H1 (cell line): ENCODE data around the gene XAB2. TPM values are rescaled to one million over a fixed set of nuclear protein-coding genes. Genes with fewer than 3 reads are reported as not detected.

ENCODE experiments used
- CTCF ChIA-PET: fragments of 300-600 bp; sonication (Branson Sonifier 250); formaldehyde crosslinking; loops from one replicate; lab custom pipeline; 2021; ENCODE audit not compliant: partially characterized antibody; lab: Charles Lee
- POLR2A ChIA-PET: fragments of 300-600 bp; sonication (Branson Sonifier 250); formaldehyde crosslinking; loops from one replicate; lab custom pipeline; 2021; ENCODE audit warnings: inconsistent platforms; ENCODE audit not compliant: partially characterized antibody; lab: Charles Lee
- DNase-seq, 2 experiments: peaks; one replicate each; pipeline versions ENCODE4 v3.0.0 to v3.0.0-alpha.2; 2010 to 2022; ENCODE audit warnings: low spot score in 2 of 2, low read depth in 1 of 2, mixed read lengths in 1 of 2
- FAIRE-seq: peaks from 2 replicates; lab custom pipeline; 2011; peaks lifted over from hg19 to GRCh38; lab: Jason Lieb, UNC
- H2AFZ ChIP-seq: 2 replicates; pipeline ENCODE4 v1.8.1; 2012; ENCODE audit warnings: low read length, inconsistent platforms
- H2AK5ac ChIP-seq: 2 replicates; pipeline ENCODE4 v1.6.1; 2013; ENCODE audit warnings: low read depth, low read length
- H2BK120ac ChIP-seq: replicated peaks from 2 replicates; pipeline ENCODE3; 2013; ENCODE audit warnings: low read depth, low read length, inconsistent platforms
- H2BK12ac ChIP-seq: 2 replicates; pipeline ENCODE4 v1.6.1; 2013; ENCODE audit warnings: low read depth, low read length
- H2BK15ac ChIP-seq: 2 replicates; pipeline ENCODE4 v1.6.1; 2013; ENCODE audit warnings: low read length
- H2BK20ac ChIP-seq: 2 replicates; pipeline ENCODE4 v1.6.1; 2013; ENCODE audit warnings: low read length
- H2BK5ac ChIP-seq: 2 replicates; pipeline ENCODE4 v1.6.1; 2013; ENCODE audit warnings: low read depth, low read length
- H3K14ac ChIP-seq: 2 replicates; pipeline ENCODE4 v1.6.1; 2013; ENCODE audit warnings: inconsistent platforms; ENCODE audit not compliant: insufficient read length
- H3K18ac ChIP-seq: 2 replicates; pipeline ENCODE4 v1.6.1; 2013; ENCODE audit warnings: low read length; ENCODE audit errors: extremely low read depth
- H3K23ac ChIP-seq: 2 replicates; pipeline ENCODE4 v1.6.1; 2013; ENCODE audit warnings: inconsistent platforms; ENCODE audit not compliant: insufficient read length
- H3K23me2 ChIP-seq: 2 replicates; pipeline ENCODE4 v1.6.1; 2013; ENCODE audit warnings: low read depth, low read length
- H3K27ac ChIP-seq: 2 replicates; pipeline ENCODE4 v1.6.1; 2011; ENCODE audit warnings: low read depth, low read length, inconsistent platforms
- H3K27me3 ChIP-seq, 4 experiments: replicated peaks in 1 of 4; 1 replicate in 1 of 4; 2 replicates in 3 of 4; pipeline versions ENCODE4 v1.6.1 to v1.8.1; 2011 to 2013; ENCODE audit warnings: low read length in 3 of 4, mild to moderate bottlenecking in 3 of 4, inconsistent platforms in 2 of 4, mixed read lengths in 2 of 4, moderate library complexity in 1 of 4; ENCODE audit not compliant: control insufficient read depth in 3 of 4, insufficient read depth in 3 of 4; ENCODE audit errors: extremely low read depth in 1 of 4
- H3K36me3 ChIP-seq, 4 experiments: 2 replicates each; pipeline versions ENCODE4 v1.6.1 to v1.8.1; 2011 to 2013; ENCODE audit warnings: mild to moderate bottlenecking in 4 of 4, low read length in 3 of 4, moderate library complexity in 2 of 4, control low read depth in 1 of 4, inconsistent platforms in 1 of 4; ENCODE audit not compliant: insufficient read depth in 4 of 4, control insufficient read depth in 2 of 4
- H3K4ac ChIP-seq: replicated peaks from 2 replicates; pipeline ENCODE3; 2013; ENCODE audit warnings: low read length, low read depth, mixed read lengths, inconsistent platforms; ENCODE audit not compliant: insufficient read length
- H3K4me1 ChIP-seq, 4 experiments: replicated peaks in 1 of 4; 1 replicate in 1 of 4; 2 replicates in 3 of 4; pipeline versions ENCODE4 v1.6.1 to v1.8.1; 2011 to 2013; ENCODE audit warnings: low read length in 3 of 4, inconsistent platforms in 2 of 4, mixed read lengths in 1 of 4; ENCODE audit not compliant: insufficient read depth in 4 of 4, control insufficient read depth in 3 of 4
- H3K4me2 ChIP-seq, 2 experiments: 2 replicates each; pipeline versions ENCODE4 v1.6.1 to v1.8.1; 2011 to 2013; ENCODE audit warnings: low read depth in 2 of 2, low read length in 2 of 2, control low read depth in 1 of 2, inconsistent platforms in 1 of 2, mild to moderate bottlenecking in 1 of 2; ENCODE audit not compliant: insufficient read depth in 1 of 2
- H3K4me3 ChIP-seq, 4 experiments: fragments of 200-600, 300-600 bp in 1 of 4; sonication (generic), shearing (Covaris generic), sonication (Bioruptor Twin) in 1 of 4; 2 replicates each; pipeline versions ENCODE4 v1.5.1 to v1.8.1; 2011 to 2016; ENCODE audit warnings: low read length in 4 of 4, low read depth in 3 of 4, control low read depth in 2 of 4, inconsistent platforms in 2 of 4, mild to moderate bottlenecking in 2 of 4, mixed read lengths in 1 of 4, moderate library complexity in 1 of 4; ENCODE audit not compliant: insufficient read depth in 2 of 4; ENCODE audit errors: extremely low read depth in 1 of 4
- H3K56ac ChIP-seq: replicated peaks from 2 replicates; pipeline ENCODE3; 2013; ENCODE audit warnings: low read depth, mild to moderate bottlenecking, mixed read lengths, low read length, inconsistent platforms; ENCODE audit not compliant: insufficient read length
- H3K79me1 ChIP-seq: 2 replicates; pipeline ENCODE4 v1.6.1; 2013; ENCODE audit warnings: low read depth, low read length, control low read depth
- H3K79me2 ChIP-seq, 2 experiments: 2 replicates each; pipeline versions ENCODE4 v1.6.1 to v1.8.1; 2012 to 2013; ENCODE audit warnings: low read length in 2 of 2, mild to moderate bottlenecking in 2 of 2, inconsistent platforms in 1 of 2; ENCODE audit not compliant: insufficient read depth in 2 of 2, control insufficient read depth in 1 of 2
- H3K9ac ChIP-seq, 4 experiments: replicated peaks in 1 of 4; 1 replicate in 1 of 4; 2 replicates in 3 of 4; pipeline versions ENCODE4 v1.6.1 to v1.8.1; 2011 to 2013; ENCODE audit warnings: low read depth in 3 of 4, low read length in 3 of 4, control low read depth in 2 of 4, mild to moderate bottlenecking in 2 of 4, moderate library complexity in 2 of 4, inconsistent platforms in 1 of 4; ENCODE audit errors: extremely low read depth in 1 of 4
- H3K9me3 ChIP-seq, 2 experiments: 2 replicates each; pipeline versions ENCODE4 v1.6.1 to v1.8.1; 2012 to 2013; ENCODE audit warnings: mild to moderate bottlenecking in 2 of 2, moderate library complexity in 2 of 2, control low read depth in 1 of 2, inconsistent platforms in 1 of 2, low read depth in 1 of 2, low read length in 1 of 2, mixed read lengths in 1 of 2; ENCODE audit not compliant: insufficient read depth in 2 of 2
- H4K20me1 ChIP-seq, 2 experiments: replicated peaks in 1 of 2; 2 replicates each; pipeline versions ENCODE3 to v1.8.1; 2011 to 2013; ENCODE audit warnings: inconsistent platforms in 2 of 2, low read length in 2 of 2, mild to moderate bottlenecking in 1 of 2; ENCODE audit not compliant: insufficient read depth in 2 of 2, control insufficient read depth in 1 of 2
- H4K5ac ChIP-seq: 2 replicates; pipeline ENCODE4 v1.6.1; 2013; ENCODE audit warnings: low read length, low read depth, mixed read lengths, inconsistent platforms; ENCODE audit not compliant: insufficient read length
- H4K8ac ChIP-seq: 2 replicates; pipeline ENCODE4 v1.8.0; 2013; ENCODE audit warnings: mild to moderate bottlenecking, moderate library complexity, low read length, inconsistent platforms; ENCODE audit not compliant: insufficient read depth; ENCODE audit errors: extremely low read depth
- H4K91ac ChIP-seq: replicated peaks from 2 replicates; pipeline ENCODE3; 2013; ENCODE audit warnings: low read length, mixed read lengths, inconsistent platforms; ENCODE audit not compliant: insufficient read length
- CBX5 ChIP-seq: fragments of 300-800, 300-1000 bp; sonication (generic); IDR thresholded peaks from 2 replicates; pipeline ENCODE4 v1.7.1; 2016; ENCODE audit warnings: antibody characterized with exemption, low read length, low read depth
- CBX8 ChIP-seq: fragments of 300-800, 300-1000 bp; sonication (generic); IDR thresholded peaks from 2 replicates; pipeline ENCODE4 v1.7.1; 2016; ENCODE audit warnings: low read depth, low read length, borderline replicate concordance
- CREB1 ChIP-seq: IDR thresholded peaks from 2 replicates; pipeline ENCODE4 v1.6.1; 2012; ENCODE audit warnings: inconsistent platforms
- MAFK ChIP-seq: IDR thresholded peaks from 2 replicates; pipeline ENCODE4 v1.6.1; 2012; ENCODE audit warnings: low read depth, mild to moderate bottlenecking, improper control_type of control experiment, low read length
- NANOG ChIP-seq: IDR thresholded peaks from 2 replicates; pipeline ENCODE4 v1.6.1; 2011; ENCODE audit warnings: low read length, low read depth, mild to moderate bottlenecking, inconsistent platforms; ENCODE audit not compliant: insufficient read depth, poor library complexity, severe bottlenecking
- RFX5 ChIP-seq: IDR thresholded peaks from 2 replicates; pipeline ENCODE4 v1.6.1; 2011; ENCODE audit warnings: low read depth, low read length, improper control_type of control experiment, borderline replicate concordance
- SIRT6 ChIP-seq: IDR thresholded peaks from one replicate; pipeline ENCODE4 v1.7.1; 2012; ENCODE audit warnings: low read length, inconsistent platforms
- SP2 ChIP-seq: IDR thresholded peaks from 2 replicates; pipeline ENCODE4 v1.6.1; 2012; ENCODE audit warnings: mild to moderate bottlenecking, low read length, inconsistent platforms
- SRF ChIP-seq: IDR thresholded peaks from 2 replicates; pipeline ENCODE4 v1.6.1; 2011; ENCODE audit warnings: mild to moderate bottlenecking, low read depth, low read length, moderate library complexity
- WGBS, 2 experiments: shearing (Covaris generic) in 1 of 2; methylation state at CpG; one replicate each; pipeline versions ENCODE4 v1.1.6 to v1.1.7; 2013 to 2015; ENCODE audit warnings: low lambda C conversion rate in 2 of 2, mixed read lengths in 2 of 2, inconsistent platforms in 1 of 2, low coverage in 1 of 2, missing lambda C conversion rate in 1 of 2; ENCODE audit not compliant: insufficient replicate concordance in 2 of 2, insufficient coverage in 1 of 2, insufficient read length in 1 of 2; ENCODE audit errors: extremely low coverage in 1 of 2, missing lambda C conversion rate in 1 of 2; 5-methylcytosine and 5-hydroxymethylcytosine counted together
- long read RNA-seq, 2 experiments: library from RNA in 1 of 2; library from capped mRNA in 1 of 2; stranded (forward); transcript quantifications; one replicate each; pipeline ENCODE4 v2.0.0, GENCODE V29; 2021; ENCODE audit warnings: inconsistent platforms in 1 of 2
- polyA minus RNA-seq, 3 experiments: library from RNA; depleted of rRNA, polyadenylated mRNA; stranded (reverse); fragments of >200 nt; gene quantifications; 1 replicate in 2 of 3; 2 replicates in 1 of 3; pipeline ENCODE4 v1.2.3, GENCODE V29; 2011
- polyA plus RNA-seq, 7 experiments: library from polyadenylated mRNA; depleted of rRNA in 3 of 7; stranded (reverse) in 5 of 7; unstranded in 2 of 7; fragments of >200 nt in 5 of 7; fragments of 200-250 nt in 2 of 7; gene quantifications; 1 replicate in 5 of 7; 2 replicates in 1 of 7; 4 replicates in 1 of 7; pipeline versions ENCODE4 v1.2.1 to v1.2.3, GENCODE V29; 2011 to 2013; ENCODE audit warnings: missing spikeins in 2 of 7, mixed read lengths in 2 of 7
- total RNA-seq: library from RNA; stranded (reverse); fragmentation: NEBNext Ultra II Directional; extraction: Animal tissue kit (Norgen Biotek cat#: 25700); gene quantifications from 2 replicates; pipeline ENCODE4 v1.2.1, GENCODE V29; 2021

Gene XAB2
- total RNA-seq (49.4 and 51.4 TPM in 2 replicates), polyA plus RNA-seq (2011; rRNA removed) (48.2 and 74.4 TPM in 2 replicates), polyA minus RNA-seq (2011; rRNA and poly(A)+ RNA removed) (50.0 and 55.8 TPM in 2 replicates)
- 56.2 TPM for polyA plus RNA-seq (2011; cell fraction: cytosol; rRNA removed)
- polyA plus RNA-seq (2011; cell fraction: nucleus; rRNA removed) = 166 TPM
- polyA plus RNA-seq (2012, experiment 1 of 2) = 39.3 to 55.5 TPM (median 54.8 TPM) in 4 replicates
- polyA plus RNA-seq (2012, experiment 2 of 2) = 49.8 TPM
- 24.5 TPM for polyA plus RNA-seq (2013, experiment 1 of 2)
- 21.8 TPM for polyA plus RNA-seq (2013, experiment 2 of 2)
- 50.0 TPM for polyA minus RNA-seq (2011; cell fraction: cytosol; rRNA and poly(A)+ RNA removed)
- 40.0 TPM for polyA minus RNA-seq (2011; cell fraction: nucleus; rRNA and poly(A)+ RNA removed)
- long read RNA-seq, experiment 1, partial matches to known transcripts = 10 of 13 reads
- long read RNA-seq, experiment 1, other reads (novel, unspliced or antisense) = 2 of 13 reads
- long read RNA-seq, experiment 2, transcript XAB2-201 (19 exons, 2,667 nt) = major isoform, 8 of 10 reads
- long read RNA-seq, experiment 2, partial matches to known transcripts = 1 of 10 reads
- long read RNA-seq, experiment 2, other reads (novel, unspliced or antisense) = 1 of 10 reads

GRCh38 chr19:7629347-7630054 lies at the start of gene XAB2, which contains the start of gene PET100:
TSS of gene XAB2 (minus strand) at chr19:7629545. CDS start at chr19:7629527, 18 bp downstream.
TSS of gene PET100 (plus strand) at chr19:7629793. CDS start at chr19:7629834, 41 bp downstream.
- DNase-seq (peak; percentile 95 to 96), FAIRE-seq (peak; percentile 89)
- Histone ChIP-seq H4K8ac (peak within 1 kb of the TSS; percentile 99; the same call in 1 of the 2 replicates), H3K27ac (peak within 1 kb of the TSS; percentile 88), H3K23me2 (peaks cover 14% of the 10 kb centered on the region), H3K79me1 (peaks cover 31% of the 10 kb centered on the region), H2BK20ac (no peak within 1 kb of the TSS), H3K4me1 (peaks cover 0 to 10% (median 3%) of the 10 kb centered on the region in 4 experiments; a peak in 4 of 7 replicates), H3K27me3 (no peaks in the 10 kb centered on the region; a peak in 2 of 7 replicates), H2BK15ac (no peak within 1 kb of the TSS), H3K36me3 (peaks cover 0 to 11% (median 6%) of the 10 kb centered on the region in 4 experiments; a peak in 4 of 8 replicates), H3K79me2 (peaks cover 10 to 46% of the 10 kb centered on the region in 2 experiments; a peak in 3 of 4 replicates), H3K56ac (peak within 1 kb of the TSS; percentile 3), H4K5ac (no peak within 1 kb of the TSS), H3K4ac (peak within 1 kb of the TSS; percentile 10), H3K18ac (no peak within 1 kb of the TSS), H3K9ac (peak within 1 kb of the TSS; percentile 92 to 99 (median 94)), H3K14ac (no peak within 1 kb of the TSS), H3K4me3 (peak within 1 kb of the TSS; percentile 94 to 100 (median 99)), H4K20me1 (peaks cover 6 to 18% of the 10 kb centered on the region in 2 experiments), H2BK120ac (no peak within 1 kb of the TSS), H3K23ac (no peak within 1 kb of the TSS), H2AK5ac (peak within 1 kb of the TSS; percentile 95), H4K91ac (peak within 1 kb of the TSS; percentile 46), H3K9me3 (no peaks in the 10 kb centered on the region), H2AFZ (peak within 1 kb of the TSS; percentile 31; the same call in 1 of the 2 replicates), H3K4me2 (peak within 1 kb of the TSS; percentile 93 to 96), H2BK5ac (peak within 1 kb of the TSS; percentile 83), H2BK12ac (no peak within 1 kb of the TSS)
- 0% methylated on average over 39 of the region's 40 CpGs; no CpG with 5 or more reads in 1 of the 2 experiments for WGBS, 2 experiments
- ChIA-PET CTCF (interaction anchor here (0.6 to 1.7 kb wide), 7 partner anchors 9 to 274 kb away, joined by 3 to 10 read pairs (median 4); partner anchors contain the start of gene MAP2K7), POLR2A (interaction anchor here (0.6 to 3.3 kb wide), 12 partner anchors 9 to 274 kb away, joined by 3 to 11 read pairs (median 5); no protein-coding TSS in a partner anchor)
- no peak for TF ChIP-seq CBX8
- TF ChIP-seq SIRT6 = no peak
- TF ChIP-seq CREB1 = peak; percentile 98
- no peak for TF ChIP-seq CBX5
- TF ChIP-seq MAFK = no peak
- no peak for TF ChIP-seq NANOG
- no peak for TF ChIP-seq RFX5
- peak; percentile 61 for TF ChIP-seq SRF
- TF ChIP-seq SP2 = peak; percentile 60; the same call in 1 of the 2 replicates
